GM12892 (cell line): ENCODE data around the gene TOP3A.

Experiments
- DNase-seq: peaks from one replicate; pipeline ENCODE4 v3.0.0; 2011; ENCODE audit not compliant: insufficient read length
- FAIRE-seq: peaks from 2 replicates; lab custom pipeline; 2011; peaks lifted over from hg19 to GRCh38; lab: Jason Lieb, UNC
- POLR2A ChIP-seq: IDR thresholded peaks from 2 replicates; pipeline ENCODE4 v1.6.1; 2011; ENCODE audit warnings: low read depth, low read length, control low read depth
- POLR2AphosphoS5 ChIP-seq: IDR thresholded peaks from 2 replicates; pipeline ENCODE4 v1.6.1; 2011; ENCODE audit warnings: low read depth, low read length, control low read depth
- TAF1 ChIP-seq: IDR thresholded peaks from 2 replicates; pipeline ENCODE4 v1.6.1; 2011; ENCODE audit warnings: low read depth, mild to moderate bottlenecking, control low read depth, low read length, borderline replicate concordance

Gene TOP3A

DNA sequence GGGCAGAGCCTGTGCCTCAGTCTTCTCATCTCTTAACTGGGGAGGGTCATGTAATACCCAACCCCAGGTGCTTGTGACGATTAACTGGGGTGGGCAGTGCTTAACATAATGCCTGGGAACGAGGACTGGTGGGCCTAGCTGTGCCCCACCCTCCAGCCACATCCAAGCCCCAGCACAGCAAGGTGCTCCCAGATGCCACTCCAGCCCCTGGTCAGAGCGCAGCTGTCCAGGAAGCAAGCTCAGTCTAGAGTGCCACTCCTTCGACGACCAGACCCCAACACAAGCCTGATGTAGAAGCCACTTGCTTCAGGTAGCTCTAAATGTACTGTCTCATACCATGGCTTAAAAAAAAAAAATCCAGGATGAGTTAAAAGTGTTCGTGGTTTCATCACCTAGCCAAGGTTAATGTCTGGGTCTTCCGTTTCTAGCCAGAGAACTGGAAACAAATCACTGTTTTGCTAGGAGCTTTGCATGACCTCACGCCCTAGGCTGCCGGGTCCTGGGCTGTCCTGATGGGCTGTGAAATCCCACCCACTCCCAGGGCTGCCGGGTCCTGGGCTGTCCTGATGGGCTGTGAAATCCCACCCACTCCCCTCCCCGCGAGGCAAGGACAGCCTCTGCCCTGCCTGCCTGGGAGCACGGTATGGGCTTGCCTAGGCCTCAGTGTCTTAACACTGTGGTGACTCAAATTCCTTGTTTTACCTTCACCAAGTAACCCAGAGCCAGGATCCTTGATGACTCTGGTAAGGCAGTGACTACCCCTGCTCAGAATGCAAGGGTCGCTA, 46.7 kb downstream of the TOP3A start:
- FAIRE-seq, result no peak
- TF ChIP-seq TAF1 (no peak), POLR2A (no peak), POLR2AphosphoS5 (no peak)
- no peak for DNase-seq

DNA sequence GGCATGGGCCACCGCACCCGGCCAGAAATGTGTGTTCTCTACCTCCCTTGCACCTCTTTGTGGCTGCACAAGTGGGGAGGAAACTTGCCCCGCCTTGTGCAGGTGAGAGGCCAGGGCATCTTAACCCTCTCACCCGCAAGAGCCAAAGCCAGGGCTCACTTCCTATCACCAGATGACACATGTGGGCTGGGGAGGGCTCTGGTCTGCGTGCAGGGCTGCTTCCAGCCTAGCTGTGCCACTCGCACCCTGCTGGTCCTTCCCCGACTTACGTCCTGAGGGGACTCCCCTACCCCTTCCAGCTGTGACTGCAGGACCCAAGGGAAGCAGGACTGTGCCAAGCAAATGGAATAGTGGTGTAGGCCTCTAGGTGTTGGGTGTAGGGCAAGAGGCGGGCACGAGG, 47.4 kb downstream of the TOP3A start:
- FAIRE-seq (no peak), DNase-seq (no peak)
- TF ChIP-seq POLR2A, result no peak
- TF ChIP-seq POLR2AphosphoS5, result no peak
- no peak for TF ChIP-seq TAF1

DNA sequence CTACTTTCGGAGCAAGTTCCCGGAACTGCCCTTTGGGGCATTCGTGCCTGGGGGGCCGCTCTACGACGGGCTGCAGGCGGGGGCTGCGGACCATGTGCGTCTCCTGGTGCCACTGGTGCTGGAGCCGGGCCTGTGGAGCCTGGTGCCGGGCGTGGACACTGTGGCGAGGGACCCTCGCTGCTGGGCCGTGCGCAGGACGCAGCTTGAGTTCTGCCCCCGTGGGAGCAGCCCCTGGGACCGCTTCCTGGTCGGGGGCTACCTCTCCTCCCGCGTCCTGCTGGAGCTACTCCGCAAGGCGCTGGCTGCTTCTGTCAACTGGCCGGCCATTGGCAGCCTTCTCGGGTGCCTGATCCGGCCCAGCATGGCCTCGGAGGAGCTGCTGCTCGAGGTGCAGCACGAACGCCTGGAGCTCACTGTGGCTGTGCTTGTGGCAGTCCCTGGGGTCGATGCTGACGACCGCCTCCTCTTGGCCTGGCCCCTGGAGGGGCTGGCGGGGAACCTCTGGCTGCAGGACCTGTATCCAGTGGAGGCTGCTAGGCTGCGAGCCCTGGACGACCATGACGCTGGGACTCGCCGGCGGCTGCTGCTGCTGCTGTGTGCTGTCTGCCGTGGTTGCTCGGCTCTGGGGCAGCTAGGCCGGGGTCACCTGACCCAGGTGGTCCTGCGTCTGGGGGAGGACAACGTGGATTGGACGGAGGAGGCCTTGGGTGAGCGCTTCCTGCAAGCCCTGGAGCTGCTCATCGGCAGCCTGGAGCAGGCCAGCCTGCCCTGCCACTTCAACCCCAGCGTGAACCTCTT, 50.7 kb downstream of the TOP3A start:
- no peak for FAIRE-seq
- DNase-seq, result no peak
- TF ChIP-seq POLR2A (no peak), POLR2AphosphoS5 (no peak), TAF1 (no peak)

DNA sequence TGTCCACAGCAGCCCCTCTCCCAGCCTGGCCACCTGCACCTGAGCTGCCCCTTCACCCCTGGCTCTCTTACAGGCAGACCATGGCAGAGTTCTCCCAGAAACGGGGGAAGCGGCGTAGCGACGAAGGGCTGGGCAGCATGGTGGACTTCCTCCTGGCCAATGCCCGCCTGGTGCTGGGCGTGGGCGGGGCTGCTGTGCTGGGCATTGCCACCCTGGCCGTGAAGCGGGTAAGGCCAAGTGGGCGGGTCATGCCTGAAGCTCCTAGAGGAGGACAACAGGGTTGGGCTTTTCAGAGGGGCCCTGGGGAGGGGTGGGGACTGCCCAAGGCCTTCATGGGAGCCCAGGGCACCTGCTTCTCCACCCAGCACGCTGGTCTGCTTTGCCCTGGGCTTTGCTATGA, 52.2 kb downstream of the TOP3A start:
- TF ChIP-seq POLR2A (no peak), POLR2AphosphoS5 (no peak), TAF1 (no peak)
- FAIRE-seq, result no peak
- no peak for DNase-seq

DNA sequence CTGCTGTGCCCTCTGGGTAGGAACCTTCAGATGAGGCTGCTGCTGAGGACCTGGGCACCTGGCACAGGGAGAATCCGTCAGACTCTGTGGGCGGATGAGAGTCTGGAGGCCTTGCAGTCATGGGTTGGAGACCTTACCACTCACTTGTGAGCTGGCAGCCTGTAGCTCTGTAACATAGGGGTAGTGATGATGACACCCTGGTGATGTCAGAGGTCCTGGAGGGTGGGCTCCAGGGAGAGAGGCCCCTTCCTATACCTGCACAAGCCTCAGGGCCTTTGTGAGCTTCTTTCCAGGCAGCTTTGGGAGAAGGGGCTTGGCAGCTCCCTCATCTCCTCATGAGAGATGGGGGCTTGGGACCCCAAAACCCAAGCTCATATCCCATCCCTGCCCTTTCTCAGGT, 52.7 kb downstream of the TOP3A start:
- FAIRE-seq (no peak), DNase-seq (no peak)
- TF ChIP-seq POLR2A (no peak), POLR2AphosphoS5 (no peak), TAF1 (no peak)

DNA sequence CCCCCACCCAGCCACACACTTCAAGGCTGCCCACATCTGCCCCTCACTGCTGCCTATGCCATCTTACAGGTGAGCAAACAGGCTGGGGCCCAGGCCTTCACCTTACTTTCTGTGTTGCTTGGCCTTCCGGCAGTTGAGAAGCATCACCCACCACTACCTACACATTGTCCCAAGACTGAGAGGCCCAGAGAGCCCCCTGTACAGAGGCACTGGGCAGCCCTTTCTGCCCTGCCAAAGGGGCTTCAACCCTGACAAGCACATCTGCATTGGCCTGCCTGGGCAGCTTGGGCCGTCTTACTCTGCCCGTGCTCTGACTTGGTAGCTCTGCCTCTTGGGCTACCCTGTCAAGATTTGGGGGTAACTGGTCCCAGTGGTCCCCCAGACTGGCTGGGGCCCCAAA, 53.1 kb downstream of the TOP3A start:
- DNase-seq (no peak), FAIRE-seq (no peak)
- TF ChIP-seq TAF1 (no peak), POLR2A (no peak), POLR2AphosphoS5 (no peak)

DNA sequence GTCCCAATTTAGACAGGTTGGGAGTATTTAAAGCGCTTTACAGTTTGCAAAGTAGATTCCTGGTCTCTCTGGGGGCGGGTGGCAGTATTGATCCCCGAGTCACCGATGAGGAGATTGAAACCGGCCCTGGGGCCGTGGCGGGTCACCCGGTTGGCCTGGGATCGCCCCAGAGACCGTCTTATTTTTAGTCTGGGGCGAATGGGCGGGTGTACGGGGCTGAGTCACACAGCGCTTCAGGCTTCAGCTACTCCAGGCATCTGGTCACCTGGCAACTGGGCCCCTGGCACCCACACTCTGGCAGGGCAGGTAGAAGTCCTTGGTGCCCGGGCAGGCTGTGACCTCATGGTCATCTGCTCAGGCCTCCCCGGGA, 53.7 kb downstream of the TOP3A start:
- FAIRE-seq (peak; percentile 74), DNase-seq (peak; percentile 65)
- TF ChIP-seq POLR2AphosphoS5 (no peak), POLR2A (no peak), TAF1 (no peak)

DNA sequence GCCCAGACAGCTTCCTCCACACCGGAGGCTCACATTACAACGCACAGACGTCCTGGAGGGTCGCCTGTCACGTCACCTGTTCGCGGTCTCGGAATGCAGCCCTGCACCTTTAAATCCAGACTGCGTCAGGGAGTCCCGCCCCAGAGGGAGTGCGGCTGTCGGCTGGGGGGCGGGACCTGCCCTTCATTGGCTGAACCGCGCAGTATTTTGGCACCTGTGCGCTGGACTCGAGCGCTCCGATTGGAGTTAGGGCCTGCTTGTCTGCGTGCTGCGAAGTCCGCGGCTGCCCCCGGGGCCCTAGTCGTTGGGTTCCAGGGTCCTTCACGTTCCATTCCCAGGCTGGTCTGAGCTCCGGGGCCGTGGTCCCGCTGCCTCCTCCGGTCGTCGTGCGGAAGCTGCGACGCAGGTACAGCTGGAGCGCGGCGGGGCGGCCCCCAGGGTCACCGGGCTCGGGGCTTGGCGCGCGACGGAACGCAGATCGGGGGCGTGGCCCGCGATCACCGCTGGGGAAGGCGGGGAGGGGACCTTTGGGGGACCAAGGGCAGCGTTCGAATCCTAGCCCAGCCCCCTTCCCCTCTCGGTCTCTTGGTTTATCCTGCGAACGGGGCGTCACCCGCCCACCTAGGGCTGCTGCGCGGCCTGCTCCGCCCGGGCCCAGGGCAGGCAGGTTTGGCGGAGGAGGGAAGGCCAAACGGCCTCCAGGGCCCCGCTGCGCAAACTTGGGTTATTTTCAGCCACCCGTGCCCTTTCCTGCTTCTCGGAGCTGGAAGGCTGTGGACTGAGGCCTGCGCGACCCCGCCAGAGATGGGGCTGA, 54.3 kb downstream of the TOP3A start, which contains the start of gene MIEF2:
MIEF2 (plus strand) TSS at position 331 of the 814 bp plus-strand sequence. CDS start 2,059 bp downstream, outside the sequence.
- FAIRE-seq, result peak; percentile 96
- TF ChIP-seq POLR2AphosphoS5 (no peak), POLR2A (no peak), TAF1 (no peak)
- DNase-seq, result peak; percentile 99

DNA sequence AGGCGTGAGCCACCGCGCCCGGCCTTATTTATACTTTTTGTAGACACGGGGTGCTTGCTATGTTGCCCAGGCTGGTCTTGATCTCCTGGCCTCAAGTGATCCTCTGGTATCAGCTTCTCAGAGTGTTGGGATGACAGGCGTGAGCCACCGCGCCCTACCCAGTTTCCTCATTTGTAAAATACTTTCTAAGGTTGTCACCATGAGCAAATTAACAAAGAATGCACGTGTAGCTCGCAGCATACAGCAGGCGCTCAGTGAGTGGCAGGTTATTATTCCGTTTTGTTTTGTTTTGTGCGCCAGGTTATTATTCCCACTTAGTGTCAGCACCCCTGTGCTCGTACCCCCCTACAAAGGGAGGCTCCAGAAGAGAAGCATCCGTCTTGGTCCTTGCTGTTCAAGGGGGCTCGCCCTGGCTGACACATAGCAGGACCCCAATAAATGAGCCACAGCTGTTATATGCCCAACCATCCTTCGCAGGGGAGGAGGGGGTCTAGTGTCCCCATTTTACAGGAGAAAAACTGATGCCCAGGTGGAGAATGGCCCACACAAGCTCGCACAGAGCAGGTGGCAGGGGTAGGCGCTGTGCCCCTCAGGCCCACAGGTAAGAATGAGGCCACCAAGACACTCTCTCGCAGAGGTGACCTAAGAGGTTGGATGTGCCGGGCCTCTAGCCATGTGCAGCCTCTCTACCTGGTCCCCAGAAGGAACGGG, 55.0 kb downstream of the TOP3A start:
- TF ChIP-seq POLR2AphosphoS5, result no peak
- no peak for FAIRE-seq
- no peak for DNase-seq

DNA sequence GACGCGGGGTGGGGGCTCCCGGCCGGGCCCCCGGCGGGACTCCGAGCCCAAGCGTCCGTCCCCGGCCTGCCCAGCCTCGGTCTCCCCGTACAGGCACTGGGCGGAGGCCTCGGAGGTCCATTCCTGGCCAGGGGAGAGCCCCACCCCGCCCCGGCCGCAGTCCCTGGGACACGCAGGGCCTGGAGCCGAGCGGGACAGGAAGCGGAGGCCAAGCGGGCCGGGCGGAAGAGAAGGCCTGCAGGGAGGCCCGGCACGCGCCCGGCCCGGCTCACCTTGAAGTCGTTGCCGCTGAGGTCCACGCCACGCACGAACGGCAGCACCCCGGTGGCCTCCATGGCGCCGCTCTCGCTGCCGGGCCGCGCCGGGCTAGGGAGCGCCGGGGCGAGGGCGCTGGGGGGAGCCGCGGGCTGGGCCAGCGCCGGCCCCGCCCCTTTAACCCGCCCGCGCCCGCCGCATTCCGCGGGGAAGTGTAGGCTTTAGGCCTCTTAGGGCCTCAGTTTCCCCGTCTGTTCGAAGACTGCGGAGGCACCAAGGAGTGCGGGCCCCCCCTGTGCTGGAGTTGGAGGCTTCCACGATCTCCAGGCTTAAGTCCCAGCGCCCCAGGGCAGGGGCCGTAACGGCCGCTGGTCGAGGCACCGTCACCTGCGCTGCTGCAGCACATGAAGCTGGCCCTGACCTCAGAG, 56.3 kb downstream of the TOP3A start, which contains the start of gene FLII:
FLII (minus strand) TSS at position 383 of the 683 bp plus-strand sequence; CDS start at position 335, 48 bp downstream.
- TF ChIP-seq TAF1 (0 out of 2 replicates have a peak, but pooled peaks have one; percentile 12), POLR2A (peak; percentile 49; the same call in 1 of the 2 replicates), POLR2AphosphoS5 (no peak)
- peak; percentile 68 for DNase-seq
- peak; percentile 94 for FAIRE-seq

DNA sequence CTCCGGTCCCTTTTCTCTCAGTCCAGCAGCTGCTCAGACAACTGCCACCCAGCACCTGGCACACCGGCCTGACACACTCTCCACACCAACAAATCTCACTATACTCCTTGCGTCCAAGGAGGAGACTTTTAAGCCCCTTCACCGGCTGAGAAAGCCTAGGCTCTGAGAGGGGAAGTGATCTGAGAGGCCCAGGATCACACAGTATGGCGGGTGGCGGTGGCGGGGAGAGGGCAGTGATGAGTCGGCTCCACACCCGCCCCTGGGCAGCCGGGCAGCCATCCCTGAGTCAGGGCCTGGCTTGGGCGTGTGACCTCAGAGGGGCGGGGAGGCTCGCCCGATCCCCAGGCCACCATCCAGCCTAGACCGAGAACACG, 56.8 kb downstream of the TOP3A start:
- TF ChIP-seq POLR2A, result 0 out of 2 replicates have a peak, but pooled peaks have one; percentile 15
- 0 out of 2 replicates have a peak, but pooled peaks have one; percentile 33 for TF ChIP-seq TAF1
- 0 out of 2 replicates have a peak, but pooled peaks have one; percentile 17 for TF ChIP-seq POLR2AphosphoS5
- peak; percentile 59 for DNase-seq
- no peak for FAIRE-seq
